Ureter (tissue), 1 donor: ENCODE measurements around the gene ADGRE1. TPM values are rescaled to one million over a fixed set of nuclear protein-coding genes. Genes with fewer than 3 reads are reported as not detected.

Experiments used
- DNase-seq: peaks from one replicate; pipeline ENCODE4 v3.0.0-alpha.2; 2020; ENCODE audit warnings: low spot score
- total RNA-seq: library from RNA; stranded (reverse); gene quantifications from one replicate; pipeline ENCODE4 v1.2.4, GENCODE V29; 2023
- donor health status: DM: yes; HTN: yes; CAD: no.

The ADGRE1 gene
- total RNA-seq, 1 donor from 2014 or later = 0.36 TPM

DNA sequence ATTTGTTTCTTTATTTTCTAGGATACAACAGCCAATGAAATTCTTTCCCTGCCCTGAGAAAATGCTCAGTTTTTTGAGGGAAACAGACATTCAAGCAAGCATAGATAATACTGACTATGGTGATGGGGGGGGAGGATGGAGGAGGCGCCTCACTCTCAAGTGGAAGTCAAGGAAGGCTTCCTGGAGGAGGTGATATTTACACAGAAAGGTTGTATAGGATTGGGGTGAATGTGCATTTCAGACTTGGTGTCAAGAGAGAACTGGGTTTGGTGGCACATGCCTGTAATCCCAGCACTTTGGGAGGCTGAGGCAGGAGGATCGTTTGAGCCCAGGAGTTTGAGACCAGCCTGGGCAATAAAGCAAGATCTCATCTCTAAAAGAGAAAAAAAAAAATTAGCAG lies 12.2 kb upstream of the ADGRE1 start:
- DNase-seq = no peak

DNA sequence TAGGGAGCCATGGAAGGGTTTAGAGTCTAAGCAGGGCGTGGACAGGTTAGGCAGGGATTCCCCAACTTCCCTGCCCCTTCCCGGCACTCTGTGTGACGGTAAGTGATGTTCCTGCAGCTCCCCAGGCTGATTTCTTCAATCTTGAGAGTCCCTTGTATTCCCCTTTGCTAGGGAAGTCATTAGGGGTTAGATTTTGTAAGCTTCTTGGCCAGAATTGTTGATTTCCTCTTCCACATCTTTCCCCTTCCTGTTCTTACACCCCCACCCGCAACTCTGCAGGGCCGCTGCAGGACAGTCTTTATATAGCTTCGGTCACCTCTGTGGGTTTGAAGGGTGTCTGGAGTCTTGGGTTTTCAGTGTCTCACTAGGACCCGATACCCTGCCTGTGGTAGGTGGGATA lies 10.6 kb upstream of the ADGRE1 start:
- DNase-seq = no peak

GRCh38 chr19:6877766-6878165 lies 9.6 kb upstream of the ADGRE1 start:
- DNase-seq = no peak

DNA sequence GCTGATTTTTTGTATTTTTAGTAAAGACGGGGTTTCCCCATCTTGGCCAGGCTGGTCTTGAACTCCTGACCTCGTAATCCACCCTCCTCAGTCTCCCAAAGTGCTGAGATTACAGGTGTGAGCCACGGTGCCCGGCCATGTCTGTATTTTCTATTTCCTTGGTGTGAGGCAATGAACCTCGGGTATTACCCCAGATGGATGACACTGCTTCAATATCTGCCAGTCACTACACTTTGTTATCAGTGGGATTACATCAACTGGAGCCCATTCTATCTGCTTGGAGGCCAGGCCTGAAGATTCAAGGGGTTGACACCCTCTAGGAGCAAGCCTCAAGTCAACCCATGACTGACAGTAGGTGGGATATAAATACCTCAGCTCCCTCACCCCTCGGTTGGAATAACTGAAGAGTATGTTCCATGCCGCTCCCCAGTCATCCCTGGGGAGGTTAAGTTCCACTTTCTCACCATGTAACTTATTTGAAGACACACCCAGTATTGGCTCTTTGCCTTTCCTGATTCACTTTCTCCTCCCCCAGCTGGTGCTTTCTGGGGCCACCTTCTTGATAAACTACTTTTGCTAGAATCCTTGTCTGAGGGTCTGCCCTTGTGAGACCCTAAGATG lies 992 bp upstream of the ADGRE1 start:
- DNase-seq = no peak

DNA sequence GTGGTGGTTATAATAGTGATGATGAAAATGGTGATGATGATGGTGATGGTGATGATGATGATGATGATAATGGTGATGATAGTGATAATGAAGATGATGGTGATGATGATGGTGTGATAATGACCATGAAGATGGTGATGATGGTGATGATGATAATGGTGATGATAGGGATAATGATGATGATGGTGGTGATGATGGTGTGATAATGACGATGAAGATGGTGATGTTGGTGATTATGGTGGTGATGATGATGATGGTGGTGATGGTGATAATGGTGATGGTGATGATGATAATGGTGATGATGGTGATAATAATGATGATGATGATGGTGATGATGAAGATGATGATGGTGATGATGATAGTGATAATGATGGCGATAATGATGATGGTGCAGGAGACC lies 1.6 kb downstream of the ADGRE1 start:
- DNase-seq = no peak

DNA sequence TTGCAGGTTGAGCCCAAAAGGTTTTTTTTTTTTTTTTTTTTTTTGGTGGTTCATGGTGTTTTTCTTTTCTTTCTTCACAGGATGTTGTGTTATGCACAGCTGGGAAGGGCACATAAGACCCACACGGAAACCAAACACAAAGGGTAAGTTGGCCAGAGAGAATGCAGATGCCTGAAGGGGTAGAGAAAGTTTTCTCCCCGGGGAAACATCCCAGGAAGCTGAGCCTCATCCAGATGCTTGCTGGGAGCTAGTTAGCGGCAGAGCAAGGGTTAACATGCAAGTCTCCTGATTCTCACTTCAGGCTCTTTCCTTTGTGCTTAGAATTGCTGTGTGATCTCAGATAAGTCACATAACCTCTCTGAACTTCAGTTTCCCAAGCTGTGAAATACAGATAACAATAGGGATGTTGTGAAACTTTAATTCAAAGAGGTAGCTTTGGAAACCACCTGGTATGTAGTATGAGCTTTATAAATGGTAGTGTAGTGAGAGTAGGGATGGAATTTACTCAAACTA lies 3.1 kb downstream of the ADGRE1 start:
- no peak for DNase-seq

- DNase-seq = no peak
Measured at GRCh38 chr19:6890938-6891337, 3.6 kb downstream of the ADGRE1 start.

DNA sequence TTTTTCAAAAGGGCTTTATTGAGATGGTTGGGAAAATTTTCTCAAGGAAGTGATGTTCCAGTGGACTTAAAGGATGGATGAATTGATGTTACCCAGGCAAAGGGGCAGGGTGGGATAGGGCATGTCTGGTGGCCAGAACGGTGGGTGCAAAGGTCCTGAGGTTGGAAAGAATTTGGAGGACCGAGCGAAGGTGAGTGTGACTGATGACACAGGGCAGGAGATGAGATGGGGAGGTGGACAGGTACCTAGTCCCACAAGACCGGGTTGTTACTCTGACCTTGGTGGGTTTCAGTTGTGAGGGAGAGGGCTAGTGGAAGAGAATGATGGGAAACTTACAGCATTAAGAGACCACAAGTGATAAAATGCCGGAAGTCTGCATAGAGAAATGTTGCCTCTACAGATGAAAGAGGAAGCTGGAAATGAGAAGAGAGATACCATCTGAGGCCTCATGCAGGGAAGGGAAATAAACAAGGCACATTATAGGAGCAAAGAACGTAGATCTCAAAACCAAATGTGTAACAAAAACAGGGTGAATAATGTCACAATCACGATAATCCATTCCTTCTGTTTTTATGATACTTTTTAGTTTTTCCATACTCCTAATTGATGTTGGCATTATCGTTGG lies 4.5 kb downstream of the ADGRE1 start:
- DNase-seq = no peak

DNA sequence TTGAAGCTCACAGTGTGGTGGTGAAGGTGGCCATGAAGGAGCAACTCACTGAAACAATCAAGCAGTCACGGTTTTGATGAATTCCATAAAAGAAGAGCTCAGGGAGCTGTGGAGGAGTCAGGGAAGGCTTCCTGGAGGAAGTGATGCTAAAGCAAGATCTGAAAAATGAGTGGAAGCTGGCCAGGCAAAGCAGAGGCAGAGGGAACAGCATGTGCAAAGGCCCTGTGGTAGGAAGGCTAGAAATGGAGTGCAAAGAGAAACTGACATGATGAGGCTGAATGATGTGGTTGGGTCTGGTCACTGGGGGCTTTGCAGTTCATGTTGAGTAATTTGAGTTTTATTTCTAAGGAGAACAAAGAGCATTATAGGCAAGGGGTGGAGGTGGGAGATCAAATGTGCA lies 6.9 kb downstream of the ADGRE1 start:
- no peak for DNase-seq

- DNase-seq = no peak
Measured at GRCh38 chr19:6903446-6903845, 16.1 kb downstream of the ADGRE1 start.

DNA sequence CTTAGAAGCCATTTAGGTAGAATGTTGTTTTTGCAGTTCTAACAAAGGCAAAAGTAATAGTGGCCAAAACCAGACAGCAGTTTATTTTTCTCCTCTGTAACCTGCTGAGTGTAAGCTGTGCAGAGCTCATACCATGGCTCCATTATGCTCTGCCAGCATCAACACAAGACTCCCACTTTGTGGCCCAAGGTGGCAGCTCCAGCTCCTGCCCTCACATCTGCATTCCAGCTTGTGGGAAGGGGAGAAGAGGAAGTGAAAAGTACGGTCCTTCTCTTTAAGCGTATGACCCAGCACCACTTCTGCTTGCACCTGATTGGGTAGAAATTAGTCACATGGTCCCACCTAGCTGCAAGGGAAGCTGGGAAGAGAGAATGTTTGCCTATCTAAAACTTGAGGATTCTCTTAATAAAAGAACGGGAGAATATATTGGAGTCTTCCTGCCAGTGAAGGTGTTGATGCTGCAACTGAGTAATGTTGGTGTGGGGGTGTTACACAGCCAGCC lies 19.2 kb downstream of the ADGRE1 start:
- DNase-seq = no peak

- no peak for DNase-seq
Measured at GRCh38 chr19:6911523-6911922, 24.1 kb downstream of the ADGRE1 start.

DNA sequence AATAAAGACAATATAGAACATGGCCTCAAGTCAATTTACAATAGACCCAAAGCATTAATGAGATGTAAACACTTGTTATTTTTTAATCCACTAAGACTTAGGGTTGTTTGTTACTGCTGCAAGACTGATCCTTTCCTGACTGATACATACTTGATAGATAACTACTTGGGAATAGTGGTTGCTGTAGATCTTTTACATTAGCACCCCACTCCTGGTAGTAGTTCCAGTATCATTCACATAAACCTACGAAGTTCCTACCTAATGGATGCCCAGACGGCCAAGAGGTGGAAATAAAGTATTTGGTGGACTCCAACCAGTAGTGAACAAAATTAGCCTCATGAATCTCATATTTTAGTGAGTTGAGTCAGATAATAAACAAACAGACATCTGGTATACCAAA lies 26.9 kb downstream of the ADGRE1 start:
- DNase-seq = no peak

DNA sequence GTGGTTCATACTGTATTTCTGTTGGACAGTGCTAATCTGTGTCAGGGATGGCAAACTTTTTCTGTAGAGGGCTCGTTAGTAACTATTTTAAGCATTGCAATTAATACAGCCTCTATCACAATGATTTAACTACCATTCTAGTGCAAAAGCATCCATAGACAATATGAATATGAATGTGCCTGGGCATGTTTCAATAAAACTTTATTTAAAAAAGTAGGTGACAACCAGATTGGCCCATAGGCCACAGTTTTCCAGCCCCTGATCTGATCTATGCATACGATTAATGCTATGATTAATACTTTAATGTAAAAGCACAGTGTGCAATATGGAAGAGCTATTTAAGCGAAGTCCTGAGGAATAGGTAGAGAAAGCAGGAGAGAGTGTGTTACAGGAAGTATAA lies 29.6 kb downstream of the ADGRE1 start:
- no peak for DNase-seq

- no peak for DNase-seq
Measured at GRCh38 chr19:6925386-6925785, 38.0 kb downstream of the ADGRE1 start.

DNA sequence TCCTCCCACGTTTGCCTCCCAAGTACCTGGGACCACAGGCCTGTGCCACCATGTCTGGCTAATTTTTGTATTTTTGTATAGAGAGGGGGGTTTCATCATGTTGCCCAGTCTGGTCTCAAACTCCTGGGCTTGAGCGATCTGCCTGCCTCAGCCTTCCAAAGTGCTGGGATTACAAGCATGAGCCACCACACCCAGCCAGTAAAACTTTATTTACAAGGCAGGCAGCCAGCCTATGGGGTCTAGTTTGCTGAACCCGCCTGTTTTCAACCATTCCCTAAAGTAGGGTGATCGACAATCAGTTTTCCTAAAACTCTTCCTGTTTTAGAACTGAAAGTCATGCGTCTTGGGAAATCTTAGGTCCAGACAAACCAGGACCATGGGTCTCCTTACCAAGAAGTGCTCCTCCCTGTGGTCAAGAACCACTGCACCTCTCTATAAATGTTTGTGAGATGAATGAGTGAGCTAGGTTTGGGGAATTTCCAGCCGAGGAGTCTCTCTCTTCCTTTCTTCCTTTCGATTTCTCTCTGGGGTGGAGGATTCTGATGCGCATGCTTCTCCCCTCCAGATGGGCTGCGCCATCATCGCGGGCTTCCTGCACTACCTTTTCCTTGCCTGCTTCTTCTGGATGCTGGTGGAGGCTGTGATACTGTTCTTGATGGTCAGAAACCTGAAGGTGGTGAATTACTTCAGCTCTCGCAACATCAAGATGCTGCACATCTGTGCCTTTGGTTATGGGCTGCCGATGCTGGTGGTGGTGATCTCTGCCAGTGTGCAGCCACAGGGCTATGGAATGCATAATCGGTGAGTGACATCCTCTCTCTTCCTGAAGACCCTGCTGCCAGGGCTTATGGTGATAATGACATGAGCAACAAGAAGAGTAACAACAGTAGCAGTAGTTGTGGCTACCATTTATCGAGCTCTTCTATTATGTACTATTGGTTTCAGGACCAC lies 38.7 kb downstream of the ADGRE1 start:
- DNase-seq = no peak

GRCh38 chr19:6930190-6930589 lies 42.8 kb downstream of the ADGRE1 start:
- no peak for DNase-seq

DNA sequence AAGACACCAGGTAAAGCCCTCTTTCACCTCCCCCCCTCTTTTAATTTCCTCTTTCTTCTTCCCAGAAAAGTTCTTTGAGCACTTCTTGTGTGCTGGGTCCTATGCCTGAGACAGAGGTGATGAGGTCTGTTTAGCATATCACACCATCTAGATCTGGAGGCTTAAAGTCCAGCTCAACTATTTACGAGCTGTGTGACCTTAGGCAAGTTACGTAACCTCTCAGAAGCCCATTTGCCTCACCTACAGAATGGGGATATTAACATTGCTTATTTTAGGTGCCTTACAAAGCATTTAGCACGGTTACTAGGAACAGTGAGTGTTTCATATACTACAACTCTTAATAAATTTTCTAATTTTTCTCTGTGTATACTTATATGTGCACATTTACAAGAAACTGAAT lies 47.7 kb downstream of the ADGRE1 start:
- DNase-seq = no peak

DNA sequence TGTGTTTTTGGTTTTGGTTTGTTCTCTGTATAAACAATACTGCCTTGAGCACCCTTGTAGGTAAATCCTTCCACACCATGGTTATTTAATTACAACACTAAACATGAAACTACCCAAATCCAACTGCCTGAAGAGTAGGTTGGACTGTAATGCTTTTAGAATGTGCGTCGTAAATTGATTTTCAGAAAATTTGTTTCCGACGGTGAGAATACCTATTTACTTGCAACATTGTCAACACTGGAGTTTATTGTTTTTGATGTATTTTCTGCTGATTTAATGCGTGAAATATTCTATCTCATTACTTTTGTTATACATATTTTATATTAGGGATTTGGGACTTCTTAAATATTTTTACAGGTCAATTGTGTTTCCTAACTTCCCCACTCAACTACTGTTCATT lies 48.2 kb downstream of the ADGRE1 start:
- no peak for DNase-seq

DNA sequence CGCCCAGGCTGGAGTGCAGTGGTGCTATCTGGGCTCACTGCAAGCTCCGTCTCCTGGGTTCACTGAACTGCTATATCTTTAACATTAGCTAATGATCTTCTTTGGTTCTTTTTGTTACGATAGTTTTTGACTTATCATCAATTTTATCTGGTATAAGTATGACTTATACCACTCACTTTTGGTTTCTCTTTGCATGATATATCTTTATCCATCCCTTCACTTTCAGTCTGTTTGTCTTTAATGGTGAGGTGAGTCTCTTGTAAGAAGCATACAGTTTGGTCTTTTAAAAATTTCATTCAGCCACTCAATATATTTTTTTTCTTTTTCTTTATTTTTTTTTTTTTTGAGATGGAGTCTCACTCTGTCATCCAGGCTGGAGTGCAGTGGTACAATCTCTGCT lies 58.4 kb downstream of the ADGRE1 start:
- no peak for DNase-seq

- DNase-seq = no peak
Measured at GRCh38 chr19:6947745-6948144, 60.4 kb downstream of the ADGRE1 start.

DNA sequence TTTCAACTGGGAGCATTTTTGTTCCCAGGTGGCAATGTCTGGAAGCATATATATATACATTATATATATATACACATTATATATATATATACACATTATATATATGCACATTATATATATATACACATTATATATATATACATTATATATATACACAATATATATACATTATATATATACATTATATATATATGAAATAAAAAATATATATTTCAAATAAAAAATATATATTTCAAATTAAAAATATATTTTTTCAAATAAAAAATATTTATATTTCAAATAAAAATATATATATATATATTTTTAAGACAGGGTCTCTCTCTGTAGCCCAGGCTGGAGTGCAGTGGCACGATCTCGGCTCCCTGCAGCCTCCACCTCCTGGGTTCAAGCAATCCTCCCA lies 61.5 kb downstream of the ADGRE1 start:
- DNase-seq = no peak

DNA sequence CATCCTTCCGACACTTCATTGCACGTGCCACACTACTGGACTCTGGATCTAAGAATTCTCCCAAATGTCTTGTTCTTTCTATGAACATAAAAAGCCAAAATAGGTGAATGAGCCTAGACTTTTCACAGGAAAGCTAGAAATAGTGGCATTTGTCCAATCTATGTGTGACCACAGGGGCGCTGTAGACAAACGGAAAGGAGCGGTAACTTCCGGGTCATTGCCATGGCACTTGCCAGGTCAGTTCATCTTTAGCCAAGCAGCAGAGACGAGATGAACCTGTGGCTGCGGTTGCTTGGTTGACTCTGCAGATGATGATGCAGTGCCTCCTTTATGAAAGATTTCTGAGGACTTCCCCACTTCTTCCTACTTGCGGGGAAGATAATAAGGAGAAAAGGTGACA lies 65.6 kb downstream of the ADGRE1 start:
- DNase-seq = no peak
